Breast epithelium (tissue), 3 donors: Measurements from ENCODE around the gene ACACB.

ENCODE experiments used
- CTCF ChIP-seq, 3 donors: fragments of 450-650 bp; IDR thresholded peaks; one replicate each; pipeline ENCODE4 v1.5.1; 2016 to 2017; ENCODE audit warnings: antibody characterized with exemption in 3 of 3, mild to moderate bottlenecking in 3 of 3, moderate library complexity in 3 of 3
- POLR2AphosphoS5 ChIP-seq, 3 donors: sonication (generic); formaldehyde crosslinking; IDR thresholded peaks; one replicate each; pipeline ENCODE4 v1.6.1; 2017; ENCODE audit warnings: antibody characterized with exemption in 3 of 3

- TF ChIP-seq CTCF (IDR thresholded peaks at IDR 0.05) (no peak), POLR2AphosphoS5 (IDR thresholded peaks at IDR 0.05) (no peak)
These were observed 24.2 kb downstream of the ACACB start for GRCh38 chr12:109140560-109140959.
